Mucosa of descending colon (tissue), 3 donors: ENCODE data around the gene CST7. TPM values are rescaled to one million over a fixed set of nuclear protein-coding genes. Genes with fewer than 3 reads are reported as not detected.
A peak's percentile ranks its signal among the peaks of the same experiment; 100 is the strongest.

Experiments
- ATAC-seq: fragments of 200-7000 bp; cut with Tn5 transposase; one replicate; pipeline ENCODE4 v1.9.1; 2020; ENCODE audit warnings: mild to moderate bottlenecking, moderate library complexity
- DNase-seq, 3 donors: peaks; one replicate each; pipeline ENCODE4 v3.0.0-alpha.2; 2020
- H3K36me3 ChIP-seq: fragments of 200-600 bp; one replicate; pipeline ENCODE4 v1.8.0; 2021; ENCODE audit warnings: low read depth, mild to moderate bottlenecking
- H3K4me1 ChIP-seq: fragments of 200-600 bp; one replicate; pipeline ENCODE4 v1.8.0; 2021; ENCODE audit warnings: low read depth, mild to moderate bottlenecking
- H3K4me3 ChIP-seq: fragments of 200-600 bp; one replicate; pipeline ENCODE4 v1.8.0; 2021; ENCODE audit warnings: mild to moderate bottlenecking
- H3K9me3 ChIP-seq: fragments of 200-600 bp; one replicate; pipeline ENCODE4 v1.8.0; 2021; ENCODE audit warnings: mild to moderate bottlenecking
- CTCF ChIP-seq: fragments of 200-600 bp; IDR thresholded peaks from one replicate; pipeline ENCODE4 v1.8.0; 2022; ENCODE audit warnings: antibody characterized with exemption, mild to moderate bottlenecking
- intact Hi-C, 2 donors: fragments of 100-400 bp; cut with DNase I in 1 of 2; cut with micrococcal nuclease in 1 of 2; formaldehyde crosslinking; loops; one replicate each; pipeline versions ENCODE4 v1.11.0 to v1.11.1; 2022; cut with DNase I, micrococcal nuclease
- total RNA-seq, 3 donors: library from RNA; stranded (reverse); fragmentation: NEBNext Ultra II Directional in 2 of 3; extraction: Animal tissue kit (Norgen Biotek cat#: 25700) in 2 of 3; gene quantifications; one replicate each; pipeline versions ENCODE4 v1.2.1 to v1.2.4, GENCODE V29; 2021 to 2023
- donor health status: DM: no; HTN: no; CAD: no; lungs with moderate emphysema.
- donor health status: DM: no; HTN: no; CAD: no.
- donor health status: DM: no; HTN: yes; CAD: no.

Gene CST7
- total RNA-seq, 3 donors from 2014 or later, result 1.4 to 2.3 (median 1.7) TPM

GRCh38 chr20:24995741-24996448, 46.8 kb downstream of the CST7 start:
- intact Hi-C loops, result loop anchor here (2.0 to 10.0 kb wide), 6 partner anchors 69 to 411 kb away; partner anchors contain the start of genes ABHD12 (in 1 of the 2) and GINS1 (in 1 of the 2)
- no peak for TF ChIP-seq CTCF
- DNase-seq (no peak), ATAC-seq (no peak)
- no peaks in the 10 kb centered on the region for H3K36me3 ChIP-seq
- peaks cover 11% of the 10 kb centered on the region for H3K4me1 ChIP-seq
- no peaks in the 10 kb centered on the region for H3K9me3 ChIP-seq
- H3K4me3 ChIP-seq, result no peak overlapping the region

- Histone ChIP-seq H3K9me3 (no peaks in the 10 kb centered on the region), H3K4me3 (no peak overlapping the region), H3K4me1 (peaks cover 3% of the 10 kb centered on the region), H3K36me3 (no peaks in the 10 kb centered on the region)
- ATAC-seq (no peak), DNase-seq (no peak)
- intact Hi-C loops, result loop anchor here (5.0 to 10.0 kb wide), 3 partner anchors 178 to 411 kb away; partner anchors contain the start of genes ABHD12 (in 1 of the 2) and GINS1 (in 1 of the 2)
- no peak for TF ChIP-seq CTCF
These were observed 47.6 kb downstream of the CST7 start for GRCh38 chr20:24996449-24997377.

GRCh38 chr20:24998121-24998520, 49.1 kb downstream of the CST7 start:
- no peak for TF ChIP-seq CTCF
- Histone ChIP-seq H3K4me1 (no peaks in the 10 kb centered on the region), H3K9me3 (no peaks in the 10 kb centered on the region), H3K36me3 (no peaks in the 10 kb centered on the region), H3K4me3 (no peak overlapping the region)
- DNase-seq (no peak), ATAC-seq (no peak)
- intact Hi-C loops, result loop anchor here (5.0 to 10.0 kb wide), 3 partner anchors 177 to 409 kb away; partner anchors contain the start of genes ABHD12 (in 1 of the 2) and GINS1 (in 1 of the 2)

GRCh38 chr20:24998631-24999445, 49.8 kb downstream of the CST7 start:
- intact Hi-C loops, result loop anchor here (5.0 to 10.0 kb wide), 3 partner anchors 176 to 408 kb away; partner anchors contain the start of genes ABHD12 (in 1 of the 2) and GINS1 (in 1 of the 2)
- Histone ChIP-seq H3K4me3 (no peak overlapping the region), H3K9me3 (no peaks in the 10 kb centered on the region), H3K36me3 (no peaks in the 10 kb centered on the region), H3K4me1 (no peaks in the 10 kb centered on the region)
- TF ChIP-seq CTCF, result no peak
- ATAC-seq (peak; percentile 18), DNase-seq (no peak)

- ATAC-seq, result no peak
These were observed 50.5 kb downstream of the CST7 start for GRCh38 chr20:24999568-24999967.

More at GRCh38 chr20:24999568-24999967, 50.5 kb downstream of the CST7 start:
- H3K4me3 ChIP-seq, result no peak overlapping the region
- no peaks in the 10 kb centered on the region for H3K36me3 ChIP-seq
- TF ChIP-seq CTCF, result no peak
- H3K4me1 ChIP-seq, result no peaks in the 10 kb centered on the region
- intact Hi-C loops, result loop anchor here (5.0 to 10.0 kb wide), 3 partner anchors 175 to 408 kb away; partner anchors contain the start of genes ABHD12 (in 1 of the 2) and GINS1 (in 1 of the 2)
- no peak for DNase-seq
- H3K9me3 ChIP-seq, result no peaks in the 10 kb centered on the region
